GM06990 (cell line): ENCODE measurements around the gene FASTK.

Experiments
- DNase-seq: peaks from one replicate; pipeline ENCODE4 v3.0.0-alpha.2; 2011; ENCODE audit not compliant: insufficient read length; ENCODE audit errors: extremely low read depth
- H3K27me3 ChIP-seq: replicated peaks from 2 replicates; pipeline ENCODE4 v1.6.0; 2011; ENCODE audit warnings: low read length; ENCODE audit not compliant: control insufficient read depth, insufficient read depth
- H3K36me3 ChIP-seq: 2 replicates; pipeline ENCODE4 v1.5.1; 2011; ENCODE audit warnings: low read length; ENCODE audit not compliant: control insufficient read depth, insufficient read depth
- H3K4me3 ChIP-seq: replicated peaks from 2 replicates; pipeline ENCODE4 v1.5.1; 2011; ENCODE audit warnings: low read depth, mild to moderate bottlenecking, control low read depth, low read length
- TF ChIP-seq, protein P1 (sequence below): IDR thresholded peaks from 2 replicates; pipeline ENCODE4 v1.5.1; 2011; ENCODE audit warnings: low read length, control low read depth, mild to moderate bottlenecking, inconsistent platforms; ENCODE audit not compliant: insufficient read depth, poor library complexity, severe bottlenecking

The FASTK gene

GRCh38 chr7:151124481-151124880, 43.9 kb upstream of the FASTK start:
- no peak for DNase-seq
- Histone ChIP-seq H3K4me3 (no peak overlapping the region), H3K27me3 (no peaks in the 10 kb centered on the region), H3K36me3 (peaks cover 10% of the 10 kb centered on the region)
- TF ChIP-seq, protein P1, sequence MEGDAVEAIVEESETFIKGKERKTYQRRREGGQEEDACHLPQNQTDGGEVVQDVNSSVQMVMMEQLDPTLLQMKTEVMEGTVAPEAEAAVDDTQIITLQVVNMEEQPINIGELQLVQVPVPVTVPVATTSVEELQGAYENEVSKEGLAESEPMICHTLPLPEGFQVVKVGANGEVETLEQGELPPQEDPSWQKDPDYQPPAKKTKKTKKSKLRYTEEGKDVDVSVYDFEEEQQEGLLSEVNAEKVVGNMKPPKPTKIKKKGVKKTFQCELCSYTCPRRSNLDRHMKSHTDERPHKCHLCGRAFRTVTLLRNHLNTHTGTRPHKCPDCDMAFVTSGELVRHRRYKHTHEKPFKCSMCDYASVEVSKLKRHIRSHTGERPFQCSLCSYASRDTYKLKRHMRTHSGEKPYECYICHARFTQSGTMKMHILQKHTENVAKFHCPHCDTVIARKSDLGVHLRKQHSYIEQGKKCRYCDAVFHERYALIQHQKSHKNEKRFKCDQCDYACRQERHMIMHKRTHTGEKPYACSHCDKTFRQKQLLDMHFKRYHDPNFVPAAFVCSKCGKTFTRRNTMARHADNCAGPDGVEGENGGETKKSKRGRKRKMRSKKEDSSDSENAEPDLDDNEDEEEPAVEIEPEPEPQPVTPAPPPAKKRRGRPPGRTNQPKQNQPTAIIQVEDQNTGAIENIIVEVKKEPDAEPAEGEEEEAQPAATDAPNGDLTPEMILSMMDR: no peak

GRCh38 chr7:151123822-151124464, 43.3 kb upstream of the FASTK start:
- TF ChIP-seq, protein P1: peak; percentile 99
- DNase-seq: peak; percentile 56
- H3K36me3 ChIP-seq: peaks cover 11% of the 10 kb centered on the region
- no peak overlapping the region for H3K4me3 ChIP-seq
- no peaks in the 10 kb centered on the region for H3K27me3 ChIP-seq

DNA sequence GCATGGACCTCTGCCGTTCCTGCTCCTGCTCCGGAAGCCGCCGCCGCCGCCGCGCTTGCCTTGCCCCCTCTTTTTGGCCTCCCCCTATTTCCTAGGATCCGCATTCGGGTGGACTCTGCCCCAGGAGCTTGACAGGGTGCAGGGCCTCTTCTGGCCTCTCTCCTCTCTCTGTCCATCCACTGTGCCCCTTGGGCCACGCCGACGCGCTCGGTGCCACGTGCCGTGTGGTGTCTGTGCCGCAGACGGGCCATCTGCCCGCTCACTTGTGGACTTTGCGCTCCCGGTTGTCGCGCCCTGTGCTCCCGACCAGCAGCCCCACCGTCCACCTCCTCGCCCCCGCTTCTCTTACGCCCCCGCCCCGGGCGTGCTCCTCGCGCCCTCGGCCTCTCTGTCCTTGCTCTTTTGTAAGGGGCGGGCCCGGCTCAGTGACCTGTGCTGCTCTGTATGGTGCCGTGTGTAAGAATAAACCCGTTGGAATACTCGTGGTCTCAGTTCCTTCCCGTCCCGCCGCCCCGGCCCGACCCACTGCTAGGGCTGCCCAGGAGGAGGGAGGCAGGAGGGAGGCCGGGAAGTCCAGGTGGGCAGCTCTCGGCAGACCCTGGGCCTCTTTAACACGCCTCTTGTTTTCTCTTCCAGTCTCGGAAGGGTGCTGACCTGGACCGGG, 42.7 kb upstream of the FASTK start:
- H3K36me3 ChIP-seq: peaks cover 12% of the 10 kb centered on the region
- no peak for DNase-seq
- no peak overlapping the region for H3K4me3 ChIP-seq
- TF ChIP-seq, protein P1: no peak
- no peaks in the 10 kb centered on the region for H3K27me3 ChIP-seq

DNA sequence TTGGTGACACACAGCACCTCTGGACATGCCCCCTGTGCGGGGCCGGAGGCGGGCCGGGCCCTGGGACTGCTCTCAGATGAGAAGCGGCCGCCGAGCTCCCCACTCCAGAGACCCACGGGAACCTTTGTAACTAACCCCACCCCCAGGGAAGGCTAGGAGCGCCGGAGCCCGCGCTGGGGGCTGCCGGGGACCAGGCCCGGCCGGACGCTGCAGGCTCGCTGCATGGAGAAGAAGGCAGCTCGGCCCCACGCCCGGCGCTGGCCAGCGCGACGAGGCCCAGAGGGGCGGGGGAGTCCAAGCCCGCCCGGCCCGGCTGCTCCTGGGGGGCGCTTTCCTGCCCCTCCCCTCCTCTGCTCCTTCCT, 42.2 kb upstream of the FASTK start:
- DNase-seq: no peak
- Histone ChIP-seq H3K36me3 (peaks cover 14% of the 10 kb centered on the region), H3K4me3 (no peak overlapping the region), H3K27me3 (no peaks in the 10 kb centered on the region)
- TF ChIP-seq, protein P1: no peak

- peaks cover 14% of the 10 kb centered on the region for H3K36me3 ChIP-seq
These were observed 41.7 kb upstream of the FASTK start for GRCh38 chr7:151122276-151122675.

More at GRCh38 chr7:151122276-151122675, 41.7 kb upstream of the FASTK start:
- DNase-seq: no peak
- Histone ChIP-seq H3K27me3 (no peaks in the 10 kb centered on the region), H3K4me3 (no peak overlapping the region)
- TF ChIP-seq, protein P1: no peak
